ENCODE results near the gene SLC24A3.

The SLC24A3 gene

GRCh38 chr20:19304389-19304788 is 91.9 kb downstream of the SLC24A3 start:
- Histone ChIP-seq H3K4me1 (ENCODE audit: control insufficient read depth, insufficient read depth, low read length) (no peaks in the 10 kb centered on the region), H3K9me3 (ENCODE audit: control insufficient read depth in 2 of 2, low read length in 2 of 2) (peaks cover 0 to 5% of the 10 kb centered on the region in 2 donors), H3K9ac (ENCODE audit: low read length in 2 of 2) (no peak overlapping the region), H3K27me3 (ENCODE audit: control insufficient read depth in 1 of 2, insufficient read depth in 2 of 2, low read length in 2 of 2) (no peaks in the 10 kb centered on the region), H3K4me3 (ENCODE audit: low read length in 2 of 2) (no peak overlapping the region), H3K36me3 (ENCODE audit: control insufficient read depth in 2 of 2, insufficient read depth in 2 of 2, low read length in 2 of 2) (no peaks in the 10 kb centered on the region), H3K27ac (ENCODE audit: low read length) (no peak overlapping the region)

DNA sequence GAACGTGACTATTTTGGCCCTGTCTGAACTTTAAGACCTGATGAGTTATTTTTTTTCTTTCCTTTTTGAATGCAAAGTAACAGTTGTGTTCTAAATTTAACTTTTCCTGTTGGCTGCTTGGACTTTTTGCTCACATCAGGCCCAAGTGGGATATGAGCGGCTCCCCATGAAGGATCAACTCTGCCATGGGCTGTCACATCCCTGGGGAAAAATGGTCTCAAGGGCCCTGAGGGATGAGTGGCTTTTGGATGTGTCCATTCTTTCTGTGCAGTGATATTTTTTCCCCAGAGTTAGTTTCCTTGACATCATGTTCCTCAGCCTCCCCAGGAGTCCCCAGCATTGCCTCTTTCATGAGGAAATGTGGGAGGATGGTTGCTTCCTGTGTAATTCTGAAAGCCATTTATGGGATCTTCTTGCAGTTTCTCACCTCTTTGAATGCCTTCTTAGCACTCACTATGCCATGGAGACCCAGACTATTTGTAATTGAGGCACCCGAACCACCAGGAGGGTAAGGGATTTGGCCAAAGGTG is 92.5 kb downstream of the SLC24A3 start:
- H3K9me3 ChIP-seq (ENCODE audit: control insufficient read depth in 2 of 2, low read length in 2 of 2): peaks cover 0 to 5% of the 10 kb centered on the region in 2 donors
- H3K9ac ChIP-seq (ENCODE audit: low read length in 2 of 2): no peak overlapping the region
- no peaks in the 10 kb centered on the region for H3K36me3 ChIP-seq (ENCODE audit: control insufficient read depth in 2 of 2, insufficient read depth in 2 of 2, low read length in 2 of 2)
- no peaks in the 10 kb centered on the region for H3K4me1 ChIP-seq (ENCODE audit: control insufficient read depth, insufficient read depth, low read length)
- H3K27ac ChIP-seq (ENCODE audit: low read length): no peak overlapping the region
- no peaks in the 10 kb centered on the region for H3K27me3 ChIP-seq (ENCODE audit: control insufficient read depth in 1 of 2, insufficient read depth in 2 of 2, low read length in 2 of 2)
- no peak overlapping the region for H3K4me3 ChIP-seq (ENCODE audit: low read length in 2 of 2)

DNA sequence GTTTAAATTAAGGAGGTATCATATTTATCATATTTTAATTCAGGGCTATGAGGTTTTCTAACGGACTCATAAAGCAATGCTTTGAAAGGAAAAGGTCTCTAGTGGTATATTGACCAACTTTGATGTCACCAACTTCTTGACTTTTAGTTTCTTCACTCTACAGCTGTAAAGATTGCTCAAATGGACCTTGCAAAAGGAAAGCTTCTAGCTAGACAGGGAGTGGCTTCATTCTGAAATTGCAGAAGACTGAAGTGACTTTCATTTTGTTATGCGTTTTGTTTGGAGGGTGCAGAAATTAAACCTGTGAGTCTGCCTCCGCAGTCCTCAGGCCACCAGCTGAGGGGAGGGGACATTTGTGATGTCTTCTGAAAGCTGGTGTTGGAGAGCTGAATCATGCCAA is 95.7 kb downstream of the SLC24A3 start:
- no peaks in the 10 kb centered on the region for H3K27me3 ChIP-seq (ENCODE audit: control insufficient read depth in 1 of 2, insufficient read depth in 2 of 2, low read length in 2 of 2)
- no peaks in the 10 kb centered on the region for H3K36me3 ChIP-seq (ENCODE audit: control insufficient read depth in 2 of 2, insufficient read depth in 2 of 2, low read length in 2 of 2)
- no peaks in the 10 kb centered on the region for H3K4me1 ChIP-seq (ENCODE audit: control insufficient read depth, insufficient read depth, low read length)

DNA sequence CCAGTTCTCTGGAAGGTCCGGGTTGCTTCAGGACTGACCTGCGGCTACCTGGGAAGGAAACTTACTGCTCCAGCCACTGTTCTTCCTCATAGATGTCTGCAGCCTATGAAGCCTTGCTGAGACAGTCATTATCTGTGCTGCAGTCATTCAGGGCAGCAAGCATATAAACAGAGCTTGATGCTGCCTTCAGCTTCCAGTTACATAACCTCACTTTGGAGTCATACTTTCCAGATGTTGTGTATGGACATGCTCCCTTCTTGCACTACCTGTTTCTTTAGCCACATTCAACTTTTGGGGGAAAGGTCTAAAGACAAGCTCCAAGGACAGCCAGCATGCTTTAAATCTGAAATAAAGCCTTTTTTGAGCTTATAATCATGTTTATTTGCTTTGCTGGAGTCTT is 98.1 kb downstream of the SLC24A3 start:
- H3K9ac ChIP-seq (ENCODE audit: low read length in 2 of 2): no peak overlapping the region
- H3K27me3 ChIP-seq (ENCODE audit: control insufficient read depth in 1 of 2, insufficient read depth in 2 of 2, low read length in 2 of 2): no peaks in the 10 kb centered on the region
- H3K4me1 ChIP-seq (ENCODE audit: control insufficient read depth, insufficient read depth, low read length): no peaks in the 10 kb centered on the region
- H3K27ac ChIP-seq (ENCODE audit: low read length): no peak overlapping the region
- H3K9me3 ChIP-seq (ENCODE audit: control insufficient read depth in 2 of 2, low read length in 2 of 2): no peaks in the 10 kb centered on the region
- H3K36me3 ChIP-seq (ENCODE audit: control insufficient read depth in 2 of 2, insufficient read depth in 2 of 2, low read length in 2 of 2): no peaks in the 10 kb centered on the region
- no peak overlapping the region for H3K4me3 ChIP-seq (ENCODE audit: low read length in 2 of 2)

More for the DNA sequence above, 95.7 kb downstream of the SLC24A3 start:
- no peak overlapping the region for H3K9ac ChIP-seq (ENCODE audit: low read length in 2 of 2)
- H3K27ac ChIP-seq (ENCODE audit: low read length): no peak overlapping the region
- H3K9me3 ChIP-seq (ENCODE audit: control insufficient read depth in 2 of 2, low read length in 2 of 2): no peaks in the 10 kb centered on the region
- no peak overlapping the region for H3K4me3 ChIP-seq (ENCODE audit: low read length in 2 of 2)

- Histone ChIP-seq H3K9me3 (ENCODE audit: control insufficient read depth in 2 of 2, low read length in 2 of 2) (no peaks in the 10 kb centered on the region), H3K27ac (ENCODE audit: low read length) (no peak overlapping the region), H3K4me1 (ENCODE audit: control insufficient read depth, insufficient read depth, low read length) (peaks cover 3% of the 10 kb centered on the region), H3K36me3 (ENCODE audit: control insufficient read depth in 2 of 2, insufficient read depth in 2 of 2, low read length in 2 of 2) (no peaks in the 10 kb centered on the region), H3K27me3 (ENCODE audit: control insufficient read depth in 1 of 2, insufficient read depth in 2 of 2, low read length in 2 of 2) (no peaks in the 10 kb centered on the region), H3K4me3 (ENCODE audit: low read length in 2 of 2) (no peak overlapping the region), H3K9ac (ENCODE audit: low read length in 2 of 2) (no peak overlapping the region)
Measured at GRCh38 chr20:19313342-19314069, 101.1 kb downstream of the SLC24A3 start.

GRCh38 chr20:19314621-19315020 is 102.2 kb downstream of the SLC24A3 start:
- Histone ChIP-seq H3K36me3 (ENCODE audit: control insufficient read depth in 2 of 2, insufficient read depth in 2 of 2, low read length in 2 of 2) (no peaks in the 10 kb centered on the region), H3K27ac (ENCODE audit: low read length) (no peak overlapping the region), H3K4me3 (ENCODE audit: low read length in 2 of 2) (no peak overlapping the region), H3K9me3 (ENCODE audit: control insufficient read depth in 2 of 2, low read length in 2 of 2) (no peaks in the 10 kb centered on the region), H3K9ac (ENCODE audit: low read length in 2 of 2) (no peak overlapping the region), H3K27me3 (ENCODE audit: control insufficient read depth in 1 of 2, insufficient read depth in 2 of 2, low read length in 2 of 2) (no peaks in the 10 kb centered on the region), H3K4me1 (ENCODE audit: control insufficient read depth, insufficient read depth, low read length) (peaks cover 3% of the 10 kb centered on the region)

DNA sequence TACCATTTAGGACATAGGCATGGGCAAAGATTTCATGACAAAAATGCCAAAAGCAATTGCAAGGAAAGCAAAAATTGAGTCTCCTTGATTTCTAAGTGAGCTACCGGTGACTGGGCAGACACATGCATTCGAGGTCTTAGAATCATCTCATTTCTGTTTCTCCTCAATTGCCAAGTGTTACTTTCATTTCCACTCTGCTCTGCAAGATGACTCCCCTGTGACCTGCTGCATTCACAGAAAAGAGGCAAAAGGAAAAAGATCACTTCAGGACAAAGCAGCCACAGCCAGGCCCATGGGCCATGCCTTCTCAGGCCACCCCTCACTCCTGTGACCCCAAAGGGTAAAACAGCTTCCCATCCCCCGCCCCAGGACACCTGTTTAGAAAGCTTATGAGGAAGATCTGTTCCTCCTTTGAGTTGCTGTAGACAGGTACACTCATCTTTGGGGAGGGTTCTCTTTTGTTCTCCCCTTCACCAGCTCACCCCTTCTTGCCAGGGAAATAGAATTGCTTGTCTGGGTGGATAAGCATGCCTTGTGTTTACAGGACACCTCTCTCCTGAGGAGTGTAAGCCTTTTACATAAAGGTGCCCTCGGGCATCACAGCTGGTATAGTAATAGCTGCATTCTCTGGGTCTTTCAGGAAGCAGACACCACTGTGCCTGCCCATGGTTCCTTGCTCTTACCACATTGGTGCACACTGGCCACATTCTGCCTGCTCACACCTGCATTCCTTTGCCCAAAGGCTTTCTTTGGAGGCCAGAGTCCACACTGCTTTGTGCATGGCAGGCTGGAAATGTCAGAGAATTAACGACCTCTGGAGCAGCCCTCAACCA is 105.0 kb downstream of the SLC24A3 start:
- H3K4me1 ChIP-seq (ENCODE audit: control insufficient read depth, insufficient read depth, low read length): peaks cover 3% of the 10 kb centered on the region
- H3K36me3 ChIP-seq (ENCODE audit: control insufficient read depth in 2 of 2, insufficient read depth in 2 of 2, low read length in 2 of 2): no peaks in the 10 kb centered on the region
- no peak overlapping the region for H3K4me3 ChIP-seq (ENCODE audit: low read length in 2 of 2)
- H3K27me3 ChIP-seq (ENCODE audit: control insufficient read depth in 1 of 2, insufficient read depth in 2 of 2, low read length in 2 of 2): no peaks in the 10 kb centered on the region
- H3K9me3 ChIP-seq (ENCODE audit: control insufficient read depth in 2 of 2, low read length in 2 of 2): no peaks in the 10 kb centered on the region
- H3K9ac ChIP-seq (ENCODE audit: low read length in 2 of 2): no peak overlapping the region
- H3K27ac ChIP-seq (ENCODE audit: low read length): no peak overlapping the region

GRCh38 chr20:19318610-19319009 is 106.2 kb downstream of the SLC24A3 start:
- H3K36me3 ChIP-seq (ENCODE audit: control insufficient read depth in 2 of 2, insufficient read depth in 2 of 2, low read length in 2 of 2): no peaks in the 10 kb centered on the region
- no peak overlapping the region for H3K9ac ChIP-seq (ENCODE audit: low read length in 2 of 2)

GRCh38 chr20:19320005-19320404 is 107.6 kb downstream of the SLC24A3 start:
- H3K9me3 ChIP-seq (ENCODE audit: control insufficient read depth in 2 of 2, low read length in 2 of 2): no peaks in the 10 kb centered on the region
- no peak overlapping the region for H3K4me3 ChIP-seq (ENCODE audit: low read length in 2 of 2)
- no peak overlapping the region for H3K9ac ChIP-seq (ENCODE audit: low read length in 2 of 2)
- no peaks in the 10 kb centered on the region for H3K36me3 ChIP-seq (ENCODE audit: control insufficient read depth in 2 of 2, insufficient read depth in 2 of 2, low read length in 2 of 2)
- peaks cover 3% of the 10 kb centered on the region for H3K4me1 ChIP-seq (ENCODE audit: control insufficient read depth, insufficient read depth, low read length)
- no peak overlapping the region for H3K27ac ChIP-seq (ENCODE audit: low read length)
- H3K27me3 ChIP-seq (ENCODE audit: control insufficient read depth in 1 of 2, insufficient read depth in 2 of 2, low read length in 2 of 2): no peaks in the 10 kb centered on the region

More at GRCh38 chr20:19318610-19319009, 106.2 kb downstream of the SLC24A3 start:
- no peak overlapping the region for H3K27ac ChIP-seq (ENCODE audit: low read length)
- no peaks in the 10 kb centered on the region for H3K27me3 ChIP-seq (ENCODE audit: control insufficient read depth in 1 of 2, insufficient read depth in 2 of 2, low read length in 2 of 2)
- H3K4me3 ChIP-seq (ENCODE audit: low read length in 2 of 2): no peak overlapping the region
- no peaks in the 10 kb centered on the region for H3K9me3 ChIP-seq (ENCODE audit: control insufficient read depth in 2 of 2, low read length in 2 of 2)
- peaks cover 3% of the 10 kb centered on the region for H3K4me1 ChIP-seq (ENCODE audit: control insufficient read depth, insufficient read depth, low read length)

GRCh38 chr20:19321176-19321575 is 108.7 kb downstream of the SLC24A3 start:
- Histone ChIP-seq H3K27me3 (ENCODE audit: control insufficient read depth in 1 of 2, insufficient read depth in 2 of 2, low read length in 2 of 2) (no peaks in the 10 kb centered on the region), H3K9me3 (ENCODE audit: control insufficient read depth in 2 of 2, low read length in 2 of 2) (no peaks in the 10 kb centered on the region), H3K27ac (ENCODE audit: low read length) (no peak overlapping the region), H3K36me3 (ENCODE audit: control insufficient read depth in 2 of 2, insufficient read depth in 2 of 2, low read length in 2 of 2) (no peaks in the 10 kb centered on the region), H3K9ac (ENCODE audit: low read length in 2 of 2) (no peak overlapping the region), H3K4me1 (ENCODE audit: control insufficient read depth, insufficient read depth, low read length) (peaks cover 3% of the 10 kb centered on the region), H3K4me3 (ENCODE audit: low read length in 2 of 2) (no peak overlapping the region)
